Nephron progenitor cell (in vitro differentiated cells): ENCODE results near the gene CAMK1.
A peak's percentile ranks its signal among the peaks of the same experiment; 100 is the strongest.

Experiments used
- DNase-seq: peaks from one replicate; pipeline ENCODE4 v3.0.0; 2021
- H3K27ac Mint-ChIP-seq: 2 replicates; pipeline ENCODE4 v1.8.0; 2021; ENCODE audit warnings: mild to moderate bottlenecking, moderate library complexity, mixed read lengths
- H3K27me3 Mint-ChIP-seq: 2 replicates; pipeline ENCODE4 v1.8.0; 2021; ENCODE audit warnings: mild to moderate bottlenecking, low read depth, mixed read lengths; ENCODE audit not compliant: poor library complexity
- H3K36me3 Mint-ChIP-seq: 2 replicates; pipeline ENCODE4 v1.8.0; 2021; ENCODE audit warnings: low read depth, mixed read lengths
- H3K4me1 Mint-ChIP-seq: 2 replicates; pipeline ENCODE4 v1.8.0; 2021; ENCODE audit warnings: mixed read lengths
- H3K4me3 Mint-ChIP-seq: 2 replicates; pipeline ENCODE4 v1.8.0; 2021; ENCODE audit warnings: mild to moderate bottlenecking, moderate library complexity, mixed read lengths
- H3K9me3 Mint-ChIP-seq: 2 replicates; pipeline ENCODE4 v1.8.0; 2021; ENCODE audit warnings: mild to moderate bottlenecking, moderate library complexity, mixed read lengths
- CTCF ChIP-seq: fragments of 200-600 bp; sonication (generic); IDR thresholded peaks from 2 replicates; pipeline ENCODE4 v1.5.0; 2021; ENCODE audit warnings: antibody characterized with exemption

CAMK1 gene

DNA sequence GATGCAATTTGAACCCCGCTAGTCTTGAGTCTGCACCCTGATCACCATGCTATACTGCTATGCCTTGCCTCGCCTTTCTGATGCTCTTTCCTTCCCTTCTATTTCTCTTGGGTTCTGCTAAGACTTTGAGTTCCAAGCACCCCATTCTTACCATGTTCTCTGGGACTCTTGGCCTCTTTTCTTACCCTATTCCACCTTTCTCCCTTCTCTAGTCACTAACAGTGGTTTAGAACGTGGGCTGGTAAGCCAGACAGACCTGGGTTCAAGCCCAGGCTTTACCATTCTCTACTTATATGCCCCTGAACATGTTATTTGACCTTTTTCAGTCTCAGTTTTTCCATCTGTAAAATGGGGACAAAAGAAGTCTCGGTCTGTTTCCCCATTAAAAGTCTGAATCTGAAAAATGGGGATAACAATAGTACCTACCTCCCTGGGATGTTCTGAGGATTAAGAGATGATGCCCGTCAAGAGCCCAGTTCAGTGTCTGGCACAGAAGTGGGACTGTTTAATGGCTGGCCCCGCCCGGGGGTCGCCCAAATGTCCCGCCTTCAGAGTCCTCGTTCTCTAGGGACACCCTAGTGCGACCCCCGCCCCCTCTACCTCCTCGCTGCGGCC lies 22.1 kb upstream of the CAMK1 start:
- TF ChIP-seq CTCF: no peak
- Mint-ChIP-seq H3K27ac (peak overlapping the region; percentile 100), H3K36me3 (peaks cover 44% of the 10 kb centered on the region), H3K4me1 (peaks cover 26% of the 10 kb centered on the region), H3K9me3 (no peaks in the 10 kb centered on the region), H3K27me3 (no peaks in the 10 kb centered on the region), H3K4me3 (peak overlapping the region; percentile 98)
- DNase-seq: no peak

GRCh38 chr3:9791127-9791526 lies 21.4 kb upstream of the CAMK1 start:
- Mint-ChIP-seq H3K27ac (no peak overlapping the region), H3K36me3 (peaks cover 51% of the 10 kb centered on the region), H3K4me1 (peaks cover 26% of the 10 kb centered on the region), H3K27me3 (no peaks in the 10 kb centered on the region), H3K4me3 (peak overlapping the region; percentile 98), H3K9me3 (no peaks in the 10 kb centered on the region)
- DNase-seq: no peak
- no peak for TF ChIP-seq CTCF

GRCh38 chr3:9787714-9788113 lies 18.0 kb upstream of the CAMK1 start:
- no peaks in the 10 kb centered on the region for H3K9me3 Mint-ChIP-seq
- peaks cover 66% of the 10 kb centered on the region for H3K36me3 Mint-ChIP-seq
- H3K27ac Mint-ChIP-seq: peak overlapping the region; percentile 58
- H3K4me3 Mint-ChIP-seq: no peak overlapping the region
- TF ChIP-seq CTCF: no peak
- H3K27me3 Mint-ChIP-seq: no peaks in the 10 kb centered on the region
- H3K4me1 Mint-ChIP-seq: peaks cover 7% of the 10 kb centered on the region
- DNase-seq: no peak

- peaks cover 10% of the 10 kb centered on the region for H3K4me1 Mint-ChIP-seq
- no peak for DNase-seq
- peaks cover 73% of the 10 kb centered on the region for H3K36me3 Mint-ChIP-seq
- no peaks in the 10 kb centered on the region for H3K9me3 Mint-ChIP-seq
- peak; percentile 27 for TF ChIP-seq CTCF
- no peaks in the 10 kb centered on the region for H3K27me3 Mint-ChIP-seq
- H3K27ac Mint-ChIP-seq: no peak overlapping the region
- no peak overlapping the region for H3K4me3 Mint-ChIP-seq
These were observed 17.3 kb upstream of the CAMK1 start for GRCh38 chr3:9786825-9787669.

- Mint-ChIP-seq H3K36me3 (peaks cover 77% of the 10 kb centered on the region), H3K27me3 (no peaks in the 10 kb centered on the region), H3K4me3 (no peak overlapping the region), H3K9me3 (no peaks in the 10 kb centered on the region), H3K4me1 (peaks cover 5% of the 10 kb centered on the region), H3K27ac (no peak overlapping the region)
- no peak for TF ChIP-seq CTCF
- no peak for DNase-seq
These were observed 16.5 kb upstream of the CAMK1 start for GRCh38 chr3:9786209-9786739.
